IMR-90 (cell line): ENCODE results near the gene URAD. TPM values are rescaled to one million over a fixed set of nuclear protein-coding genes. Genes with fewer than 3 reads are reported as not detected.

ENCODE experiments used
- ATAC-seq: fragments of 200-7000 bp; cut with Tn5 transposase; 2 replicates; pipeline ENCODE4 v1.9.1; 2020; ENCODE audit warnings: low read depth, mild to moderate bottlenecking, moderate library complexity
- BruUV-seq: library from RNA; stranded (reverse); fragments of 400-500 nt; replicated peaks from 2 replicates; lab custom pipeline; 2021; lab: Mats Ljungman, UMichigan
- CTCF ChIA-PET: fragments of 300-600 bp; formaldehyde crosslinking; extraction: SDS; loops from one replicate; lab custom pipeline; 2021; ENCODE audit warnings: antibody characterized with exemption; lab: Yijun Ruan, JAX
- POLR2A ChIA-PET: fragments of 300-600 bp; sonication (Branson Sonifier 250); formaldehyde crosslinking; loops from one replicate; lab custom pipeline; 2022; ENCODE audit warnings: antibody characterized with exemption; ENCODE audit not compliant: unreplicated experiment; lab: Charles Lee
- DNase-seq: peaks from one replicate; pipeline ENCODE4 v3.0.0; 2013
- H2AFZ ChIP-seq: replicated peaks from 2 replicates; pipeline ENCODE3; 2013; ENCODE audit warnings: low read length, mild to moderate bottlenecking; ENCODE audit not compliant: poor library complexity
- H2AK5ac ChIP-seq: 2 replicates; pipeline ENCODE4 v1.6.1; 2013; ENCODE audit warnings: low read depth, low read length, inconsistent platforms
- H2AK9ac ChIP-seq: replicated peaks from 2 replicates; pipeline ENCODE3; 2013; ENCODE audit warnings: mild to moderate bottlenecking, low read depth, low read length, moderate library complexity; ENCODE audit not compliant: poor library complexity
- H2BK120ac ChIP-seq: 2 replicates; pipeline ENCODE4 v1.6.1; 2013; ENCODE audit warnings: low read depth, low read length, inconsistent platforms
- H2BK15ac ChIP-seq: 3 replicates; pipeline ENCODE4 v1.6.1; 2013; ENCODE audit warnings: low read depth, low read length, inconsistent platforms
- H2BK20ac ChIP-seq: 2 replicates; pipeline ENCODE4 v1.6.1; 2013; ENCODE audit warnings: low read depth, mild to moderate bottlenecking, inconsistent platforms, low read length, moderate library complexity
- H2BK5ac ChIP-seq: 2 replicates; pipeline ENCODE4 v1.6.1; 2013; ENCODE audit warnings: mild to moderate bottlenecking, low read depth, low read length, inconsistent platforms; ENCODE audit not compliant: poor library complexity, severe bottlenecking
- H3K14ac ChIP-seq: replicated peaks from 2 replicates; pipeline ENCODE4 v1.6.1; 2013; ENCODE audit warnings: low read depth, low read length, inconsistent platforms
- H3K18ac ChIP-seq: 2 replicates; pipeline ENCODE4 v1.6.1; 2013; ENCODE audit warnings: low read depth, low read length, control low read depth
- H3K23ac ChIP-seq: 2 replicates; pipeline ENCODE4 v1.6.1; 2013; ENCODE audit warnings: low read depth, low read length, inconsistent platforms
- H3K27ac ChIP-seq: 2 replicates; pipeline ENCODE4 v1.5.1; 2013; ENCODE audit warnings: mild to moderate bottlenecking, control low read depth, low read length; ENCODE audit not compliant: insufficient read depth
- H3K27me3 ChIP-seq: 2 replicates; pipeline ENCODE4 v1.6.1; 2013; ENCODE audit warnings: low read length; ENCODE audit not compliant: control insufficient read depth, insufficient read depth
- H3K36me3 ChIP-seq: 2 replicates; pipeline ENCODE4 v1.6.1; 2013; ENCODE audit warnings: low read length, mixed read lengths; ENCODE audit not compliant: control insufficient read depth, insufficient read depth
- H3K4ac ChIP-seq: 2 replicates; pipeline ENCODE4 v1.6.1; 2013; ENCODE audit warnings: low read depth, low read length, inconsistent platforms
- H3K4me1 ChIP-seq: 2 replicates; pipeline ENCODE4 v1.6.1; 2013; ENCODE audit warnings: low read length, mixed read lengths; ENCODE audit not compliant: control insufficient read depth, insufficient read depth
- H3K4me2 ChIP-seq: 2 replicates; pipeline ENCODE4 v1.6.1; 2013; ENCODE audit warnings: low read depth, mild to moderate bottlenecking, control low read depth, low read length, moderate library complexity
- H3K4me3 ChIP-seq: 2 replicates; pipeline ENCODE4 v1.5.1; 2013; ENCODE audit warnings: low read depth, mild to moderate bottlenecking, control low read depth, low read length, moderate library complexity; ENCODE audit not compliant: insufficient read depth
- H3K56ac ChIP-seq: 2 replicates; pipeline ENCODE4 v1.6.1; 2013; ENCODE audit warnings: low read length, inconsistent platforms; ENCODE audit not compliant: insufficient read depth; ENCODE audit errors: extremely low read depth
- H3K79me1 ChIP-seq, 2 experiments: 2 replicates each; pipeline ENCODE4 v1.6.1; 2013; ENCODE audit warnings: low read length in 2 of 2, inconsistent platforms in 1 of 2, low read depth in 1 of 2
- H3K9ac ChIP-seq: 2 replicates; pipeline ENCODE4 v1.6.1; 2013; ENCODE audit warnings: low read depth, low read length, control low read depth
- H3K9me1 ChIP-seq: 2 replicates; pipeline ENCODE4 v1.6.1; 2013; ENCODE audit warnings: low read length, inconsistent platforms; ENCODE audit not compliant: insufficient read depth
- H3K9me3 ChIP-seq: 2 replicates; pipeline ENCODE4 v1.6.1; 2013; ENCODE audit warnings: low read length; ENCODE audit not compliant: control insufficient read depth, insufficient read depth
- H4K20me1 ChIP-seq: 2 replicates; pipeline ENCODE4 v1.6.1; 2013; ENCODE audit warnings: low read length, inconsistent platforms; ENCODE audit not compliant: insufficient read depth
- H4K5ac ChIP-seq: 2 replicates; pipeline ENCODE4 v1.6.1; 2013; ENCODE audit warnings: mild to moderate bottlenecking, low read depth, low read length, control low read depth
- H4K8ac ChIP-seq, 2 experiments: 2 replicates each; pipeline ENCODE4 v1.6.1; 2013; ENCODE audit warnings: low read depth in 2 of 2, low read length in 2 of 2, control low read depth in 1 of 2, inconsistent platforms in 1 of 2
- H4K91ac ChIP-seq: 2 replicates; pipeline ENCODE4 v1.6.1; 2013; ENCODE audit warnings: low read depth, low read length, inconsistent platforms; ENCODE audit not compliant: insufficient read depth
- BHLHE40 ChIP-seq: fragments of 150-350 bp; IDR thresholded peaks from 2 replicates; pipeline ENCODE4 v1.6.1; 2016; ENCODE audit warnings: mild to moderate bottlenecking, low read depth, low read length
- CEBPB ChIP-seq: IDR thresholded peaks from 2 replicates; pipeline ENCODE4 v1.6.1; 2012; ENCODE audit warnings: low read depth, low read length, improper control_type of control experiment
- MAFK ChIP-seq: IDR thresholded peaks from 2 replicates; pipeline ENCODE4 v1.6.1; 2012; ENCODE audit warnings: low read depth, low read length, improper control_type of control experiment
- MAZ ChIP-seq: IDR thresholded peaks from 2 replicates; pipeline ENCODE4 v1.6.1; 2012; ENCODE audit warnings: low read depth, mild to moderate bottlenecking, low read length, improper control_type of control experiment, moderate library complexity, borderline replicate concordance
- MXI1 ChIP-seq: IDR thresholded peaks from 2 replicates; pipeline ENCODE4 v1.6.1; 2012; ENCODE audit warnings: low read depth, mild to moderate bottlenecking, low read length, moderate library complexity, borderline replicate concordance
- POLR2A ChIP-seq: IDR thresholded peaks from 2 replicates; pipeline ENCODE4 v1.6.1; 2012; ENCODE audit warnings: mild to moderate bottlenecking, low read depth, low read length
- RAD21 ChIP-seq: IDR thresholded peaks from 2 replicates; pipeline ENCODE4 v1.6.1; 2012; ENCODE audit warnings: low read length, improper control_type of control experiment
- SMC3 ChIP-seq: fragments of 150-350 bp; IDR thresholded peaks from 2 replicates; pipeline ENCODE4 v1.6.1; 2016; ENCODE audit warnings: low read depth, mild to moderate bottlenecking, antibody characterized with exemption, low read length, moderate library complexity
- WGBS, 2 experiments: methylation state at CpG; one replicate each; pipeline versions ENCODE4 v1.1.5 to v1.1.7; 2013; ENCODE audit warnings: missing lambda C conversion rate in 2 of 2; ENCODE audit not compliant: insufficient read length in 1 of 2; ENCODE audit errors: extremely low coverage in 2 of 2; 5-methylcytosine and 5-hydroxymethylcytosine counted together
- dilution Hi-C: fragments of 300-500 bp; cut with HindIII; formaldehyde crosslinking; loops from one replicate; pipeline ENCODE4 v1.14.3; 2018; ENCODE audit warnings: low sequenced_read_pairs; ENCODE audit not compliant: unreplicated experiment
- in situ Hi-C: fragments of 300-500 bp; cut with MboI; formaldehyde crosslinking; loops from 3 replicates; pipeline ENCODE4 v1.14.3; 2019; ENCODE audit warnings: low sequenced_read_pairs, inconsistent platforms, mixed read lengths
- intact Hi-C: fragments of 100-400 bp; cut with micrococcal nuclease; formaldehyde crosslinking; loops from 2 replicates; pipeline ENCODE4 v1.10.0; 2022
- polyA plus RNA-seq, 3 experiments: library from polyadenylated mRNA; depleted of rRNA; stranded (reverse); fragments of >200 nt; gene quantifications; 2 replicates each; pipeline ENCODE4 v1.2.3, GENCODE V29; 2012; ENCODE audit warnings: low replicate concordance in 1 of 3
- total RNA-seq: library from RNA; depleted of rRNA; stranded (reverse); fragments of >200 nt; gene quantifications from 2 replicates; pipeline ENCODE4 v1.2.3, GENCODE V29; 2012
- TF ChIP-seq, protein P1 (sequence below): fragments of 150-350 bp; IDR thresholded peaks from 2 replicates; pipeline ENCODE4 v1.6.1; 2016; ENCODE audit warnings: low read depth, mild to moderate bottlenecking, low read length, moderate library complexity, borderline replicate concordance
- TF ChIP-seq, protein P2 (sequence below): fragments of 150-350 bp; IDR thresholded peaks from 2 replicates; pipeline ENCODE4 v1.6.1; 2017; ENCODE audit warnings: mild to moderate bottlenecking, antibody characterized with exemption, low read length, low read depth
- TF ChIP-seq, protein P3 (sequence below): conservative IDR thresholded peaks from 2 replicates; pipeline ENCODE4 v1.5.1; 2012; ENCODE audit warnings: mild to moderate bottlenecking, low read depth, low read length, improper control_type of control experiment

Gene URAD
- total and polyA plus RNA-seq, 2 of the 4 experiments (the other 2 are of a cell fraction) = not detected

DNA sequence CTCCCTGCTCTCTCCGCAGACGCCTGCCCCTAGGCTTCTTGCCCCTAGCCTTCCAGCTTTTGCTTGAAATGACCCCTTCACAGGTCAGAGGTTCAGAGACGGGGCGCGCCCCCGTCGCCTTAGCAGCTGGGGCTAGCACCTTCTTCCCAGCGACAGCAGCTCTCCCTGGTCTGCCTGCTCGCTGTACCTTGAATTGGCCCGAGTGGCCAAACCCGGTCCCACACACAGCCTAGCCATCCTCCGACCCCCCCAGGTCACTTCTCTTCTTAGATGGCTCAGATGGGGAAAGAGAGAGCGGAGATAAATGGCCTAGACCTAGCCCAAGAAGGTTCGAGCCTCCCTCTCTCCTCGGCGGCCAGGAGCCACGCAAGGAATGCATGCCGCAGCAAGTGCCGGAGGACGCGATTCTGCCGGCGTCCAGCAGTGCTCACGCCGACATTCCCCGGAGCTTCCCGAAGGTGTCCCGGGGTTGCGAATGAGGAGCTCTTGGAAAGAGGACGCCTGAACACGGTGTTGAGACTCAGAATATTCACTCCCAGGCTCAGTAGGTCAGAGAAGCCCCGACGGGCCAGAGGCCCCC is 20.7 kb downstream of the URAD start:
- Histone ChIP-seq H3K14ac (no peak overlapping the region), H3K4me1 (no peaks in the 10 kb centered on the region), H2AFZ (peak overlapping the region; percentile 33), H2AK9ac (no peak overlapping the region), H4K5ac (no peak overlapping the region), H3K4me3 (no peak overlapping the region), H3K27ac (no peak overlapping the region), H4K91ac (no peak overlapping the region), H3K9me1 (no peaks in the 10 kb centered on the region), H3K4me2 (no peak overlapping the region), H3K9me3 (no peaks in the 10 kb centered on the region; the same call in 1 of the 2 replicates), H2BK5ac (no peak overlapping the region), H2BK120ac (no peak overlapping the region), H3K18ac (no peak overlapping the region), H2BK20ac (no peak overlapping the region), H3K27me3 (peaks cover 97% of the 10 kb centered on the region), H3K23ac (no peak overlapping the region), H4K8ac (no peak overlapping the region), H3K4ac (no peak overlapping the region), H3K56ac (no peak overlapping the region), H2BK15ac (no peak overlapping the region), H3K36me3 (no peaks in the 10 kb centered on the region), H4K20me1 (peaks cover 4% of the 10 kb centered on the region; the same call in 1 of the 2 replicates), H2AK5ac (no peak overlapping the region), H3K9ac (no peak overlapping the region), H3K79me1 (no peaks in the 10 kb centered on the region)
- ChIA-PET POLR2A (no interaction called here), CTCF (no interaction called here)
- TF ChIP-seq MAZ = no peak
- TF ChIP-seq, protein P1, sequence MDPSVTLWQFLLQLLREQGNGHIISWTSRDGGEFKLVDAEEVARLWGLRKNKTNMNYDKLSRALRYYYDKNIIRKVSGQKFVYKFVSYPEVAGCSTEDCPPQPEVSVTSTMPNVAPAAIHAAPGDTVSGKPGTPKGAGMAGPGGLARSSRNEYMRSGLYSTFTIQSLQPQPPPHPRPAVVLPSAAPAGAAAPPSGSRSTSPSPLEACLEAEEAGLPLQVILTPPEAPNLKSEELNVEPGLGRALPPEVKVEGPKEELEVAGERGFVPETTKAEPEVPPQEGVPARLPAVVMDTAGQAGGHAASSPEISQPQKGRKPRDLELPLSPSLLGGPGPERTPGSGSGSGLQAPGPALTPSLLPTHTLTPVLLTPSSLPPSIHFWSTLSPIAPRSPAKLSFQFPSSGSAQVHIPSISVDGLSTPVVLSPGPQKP = no peak
- TF ChIP-seq, protein P2, sequence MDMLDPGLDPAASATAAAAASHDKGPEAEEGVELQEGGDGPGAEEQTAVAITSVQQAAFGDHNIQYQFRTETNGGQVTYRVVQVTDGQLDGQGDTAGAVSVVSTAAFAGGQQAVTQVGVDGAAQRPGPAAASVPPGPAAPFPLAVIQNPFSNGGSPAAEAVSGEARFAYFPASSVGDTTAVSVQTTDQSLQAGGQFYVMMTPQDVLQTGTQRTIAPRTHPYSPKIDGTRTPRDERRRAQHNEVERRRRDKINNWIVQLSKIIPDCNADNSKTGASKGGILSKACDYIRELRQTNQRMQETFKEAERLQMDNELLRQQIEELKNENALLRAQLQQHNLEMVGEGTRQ = no peak
- no peak for TF ChIP-seq MAFK
- no peak for TF ChIP-seq SMC3
- TF ChIP-seq POLR2A = no peak
- no peak for TF ChIP-seq RAD21
- no peak for TF ChIP-seq CEBPB
- TF ChIP-seq BHLHE40 = no peak
- TF ChIP-seq, protein P3, sequence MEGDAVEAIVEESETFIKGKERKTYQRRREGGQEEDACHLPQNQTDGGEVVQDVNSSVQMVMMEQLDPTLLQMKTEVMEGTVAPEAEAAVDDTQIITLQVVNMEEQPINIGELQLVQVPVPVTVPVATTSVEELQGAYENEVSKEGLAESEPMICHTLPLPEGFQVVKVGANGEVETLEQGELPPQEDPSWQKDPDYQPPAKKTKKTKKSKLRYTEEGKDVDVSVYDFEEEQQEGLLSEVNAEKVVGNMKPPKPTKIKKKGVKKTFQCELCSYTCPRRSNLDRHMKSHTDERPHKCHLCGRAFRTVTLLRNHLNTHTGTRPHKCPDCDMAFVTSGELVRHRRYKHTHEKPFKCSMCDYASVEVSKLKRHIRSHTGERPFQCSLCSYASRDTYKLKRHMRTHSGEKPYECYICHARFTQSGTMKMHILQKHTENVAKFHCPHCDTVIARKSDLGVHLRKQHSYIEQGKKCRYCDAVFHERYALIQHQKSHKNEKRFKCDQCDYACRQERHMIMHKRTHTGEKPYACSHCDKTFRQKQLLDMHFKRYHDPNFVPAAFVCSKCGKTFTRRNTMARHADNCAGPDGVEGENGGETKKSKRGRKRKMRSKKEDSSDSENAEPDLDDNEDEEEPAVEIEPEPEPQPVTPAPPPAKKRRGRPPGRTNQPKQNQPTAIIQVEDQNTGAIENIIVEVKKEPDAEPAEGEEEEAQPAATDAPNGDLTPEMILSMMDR = no peak
- TF ChIP-seq MXI1 = no peak
- BruUV-seq = no TSS peak
- in situ Hi-C loops = no loop called here
- no peak for ATAC-seq
- DNase-seq = no peak
- dilution Hi-C loops = no loop called here
- WGBS, 2 experiments = 1% methylated on average over 14 of the region's 33 CpGs; no CpG with 5 or more reads in 1 of the 2 experiments
- intact Hi-C loops = no loop called here
